ENCODE measurements around the gene CCDC43.

CCDC43 gene

GRCh38 chr17:44653954-44654353, 35.6 kb downstream of the CCDC43 start:
- TF ChIP-seq MAX (IDR thresholded peaks at IDR 0.05) (no peak), EP300 (IDR thresholded peaks at IDR 0.05; ENCODE audit: borderline replicate concordance) (no peak), TCF12 (IDR thresholded peaks at IDR 0.05; ENCODE audit: low read depth) (no peak), TAF1 (IDR thresholded peaks at IDR 0.05; ENCODE audit: low read depth) (no peak), RAD21 (IDR thresholded peaks at IDR 0.05; ENCODE audit: low read depth) (no peak), ZBTB7A (IDR thresholded peaks at IDR 0.05; ENCODE audit: low read depth) (no peak), USF1 (IDR thresholded peaks at IDR 0.05) (no peak), FOXM1 (IDR thresholded peaks at IDR 0.05; ENCODE audit: borderline replicate concordance, low read depth) (no peak), YY1 (IDR thresholded peaks at IDR 0.05; ENCODE audit: low read depth) (no peak), CREB1 (IDR thresholded peaks at IDR 0.05; ENCODE audit: low read depth) (no peak), REST (IDR thresholded peaks at IDR 0.05; ENCODE audit: low read depth) (no peak), CEBPB (IDR thresholded peaks at IDR 0.05) (no peak), NFIC (IDR thresholded peaks at IDR 0.05) (no peak), EGR1 (IDR thresholded peaks at IDR 0.05) (no peak)

- no peak for TF ChIP-seq CREB1 (IDR thresholded peaks at IDR 0.05; ENCODE audit: low read depth)
These were observed 36.2 kb downstream of the CCDC43 start for GRCh38 chr17:44653384-44653783.

- TF ChIP-seq REST (IDR thresholded peaks at IDR 0.05; ENCODE audit: low read depth) (no peak), RAD21 (IDR thresholded peaks at IDR 0.05; ENCODE audit: low read depth) (no peak), USF1 (IDR thresholded peaks at IDR 0.05) (no peak)
These were observed 36.8 kb downstream of the CCDC43 start for GRCh38 chr17:44652727-44653126.

GRCh38 chr17:44651228-44651627, 38.3 kb downstream of the CCDC43 start:
- TF ChIP-seq CEBPB (IDR thresholded peaks at IDR 0.05) (no peak), MAX (IDR thresholded peaks at IDR 0.05) (no peak), CREB1 (IDR thresholded peaks at IDR 0.05; ENCODE audit: low read depth) (no peak), YY1 (IDR thresholded peaks at IDR 0.05; ENCODE audit: low read depth) (no peak), TCF12 (IDR thresholded peaks at IDR 0.05; ENCODE audit: low read depth) (no peak)

GRCh38 chr17:44648963-44649362, 40.6 kb downstream of the CCDC43 start:
- no peak for TF ChIP-seq TCF12 (IDR thresholded peaks at IDR 0.05; ENCODE audit: low read depth)
- no peak for TF ChIP-seq YY1 (IDR thresholded peaks at IDR 0.05; ENCODE audit: low read depth)
- no peak for TF ChIP-seq TEAD4 (IDR thresholded peaks at IDR 0.05)
- TF ChIP-seq TAF1 (IDR thresholded peaks at IDR 0.05; ENCODE audit: low read depth), result no peak
- TF ChIP-seq USF1 (IDR thresholded peaks at IDR 0.05), result no peak
- TF ChIP-seq CREB1 (IDR thresholded peaks at IDR 0.05; ENCODE audit: low read depth), result no peak
- TF ChIP-seq EGR1 (IDR thresholded peaks at IDR 0.05), result no peak
- TF ChIP-seq RAD21 (IDR thresholded peaks at IDR 0.05; ENCODE audit: low read depth), result no peak
- no peak for TF ChIP-seq MAX (IDR thresholded peaks at IDR 0.05)
- no peak for TF ChIP-seq ZBTB7A (IDR thresholded peaks at IDR 0.05; ENCODE audit: low read depth)
- TF ChIP-seq EP300 (IDR thresholded peaks at IDR 0.05; ENCODE audit: borderline replicate concordance), result no peak
- no peak for TF ChIP-seq CEBPB (IDR thresholded peaks at IDR 0.05)
- TF ChIP-seq REST (IDR thresholded peaks at IDR 0.05; ENCODE audit: low read depth), result no peak
- TF ChIP-seq NFIC (IDR thresholded peaks at IDR 0.05), result no peak
- no peak for TF ChIP-seq FOXM1 (IDR thresholded peaks at IDR 0.05; ENCODE audit: borderline replicate concordance, low read depth)

All from Ishikawa (cell line).